Vagina (tissue), 2 donors: ENCODE measurements around the gene FRG1.
"Not testable (repeated sequence)": the region's sequence is repeated elsewhere in the genome, so short reads cannot be mapped to it uniquely, and the experiment has no call there.

ENCODE experiments used
- POLR2AphosphoS5 ChIP-seq, 2 donors: sonication (generic); formaldehyde crosslinking; IDR thresholded peaks; one replicate each; pipeline ENCODE4 v1.9.0; 2017; ENCODE audit warnings: antibody characterized with exemption in 2 of 2, mild to moderate bottlenecking in 2 of 2, low read depth in 1 of 2; ENCODE audit not compliant: insufficient read depth in 1 of 2
- TF ChIP-seq, protein P1 (sequence below), 3 experiments: fragments of 450-650 bp in 2 of 3; fragments of 200-600 bp in 1 of 3; sonication (generic) in 1 of 3; IDR thresholded peaks; one replicate each; pipeline ENCODE4 v1.5.1; 2017 to 2019; ENCODE audit warnings: antibody characterized with exemption in 3 of 3, mild to moderate bottlenecking in 2 of 3, moderate library complexity in 2 of 3

DNA sequence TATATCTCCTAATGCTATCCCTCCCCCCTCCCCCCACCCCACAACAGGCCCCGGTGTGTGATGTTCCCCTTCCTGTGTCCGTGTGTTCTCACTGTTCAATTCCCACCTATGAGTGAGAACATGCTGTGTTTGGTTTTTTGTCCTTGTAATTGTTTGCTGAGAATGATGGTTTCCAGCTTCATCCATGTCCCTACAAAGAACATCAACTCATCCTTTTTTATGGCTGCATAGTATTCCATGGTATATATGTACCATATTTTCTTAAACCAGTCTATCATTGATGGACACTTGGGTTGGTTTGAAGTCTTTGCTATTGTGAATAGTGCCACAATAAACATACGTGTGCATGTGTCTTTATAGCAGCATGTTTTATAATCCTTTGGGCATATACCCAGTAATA, 49.3 kb downstream of the FRG1 start:
- TF ChIP-seq, protein P1, sequence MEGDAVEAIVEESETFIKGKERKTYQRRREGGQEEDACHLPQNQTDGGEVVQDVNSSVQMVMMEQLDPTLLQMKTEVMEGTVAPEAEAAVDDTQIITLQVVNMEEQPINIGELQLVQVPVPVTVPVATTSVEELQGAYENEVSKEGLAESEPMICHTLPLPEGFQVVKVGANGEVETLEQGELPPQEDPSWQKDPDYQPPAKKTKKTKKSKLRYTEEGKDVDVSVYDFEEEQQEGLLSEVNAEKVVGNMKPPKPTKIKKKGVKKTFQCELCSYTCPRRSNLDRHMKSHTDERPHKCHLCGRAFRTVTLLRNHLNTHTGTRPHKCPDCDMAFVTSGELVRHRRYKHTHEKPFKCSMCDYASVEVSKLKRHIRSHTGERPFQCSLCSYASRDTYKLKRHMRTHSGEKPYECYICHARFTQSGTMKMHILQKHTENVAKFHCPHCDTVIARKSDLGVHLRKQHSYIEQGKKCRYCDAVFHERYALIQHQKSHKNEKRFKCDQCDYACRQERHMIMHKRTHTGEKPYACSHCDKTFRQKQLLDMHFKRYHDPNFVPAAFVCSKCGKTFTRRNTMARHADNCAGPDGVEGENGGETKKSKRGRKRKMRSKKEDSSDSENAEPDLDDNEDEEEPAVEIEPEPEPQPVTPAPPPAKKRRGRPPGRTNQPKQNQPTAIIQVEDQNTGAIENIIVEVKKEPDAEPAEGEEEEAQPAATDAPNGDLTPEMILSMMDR (IDR thresholded peaks at IDR 0.05): not testable (repeated sequence)
- TF ChIP-seq POLR2AphosphoS5 (IDR thresholded peaks at IDR 0.05; ENCODE audit: insufficient read depth in 1 of 2, low read depth in 1 of 2): not testable (repeated sequence)
